ENCODE measurements around the gene VTI1A. TPM values are rescaled to one million over a fixed set of nuclear protein-coding genes. Genes with fewer than 3 reads are reported as not detected.
A peak's percentile ranks its signal among the peaks of the same experiment; 100 is the strongest.

The VTI1A gene
- polyA plus RNA-seq, 2 of the 4 experiments (the other 2 are of a cell fraction): 17.0 to 25.3 TPM

DNA sequence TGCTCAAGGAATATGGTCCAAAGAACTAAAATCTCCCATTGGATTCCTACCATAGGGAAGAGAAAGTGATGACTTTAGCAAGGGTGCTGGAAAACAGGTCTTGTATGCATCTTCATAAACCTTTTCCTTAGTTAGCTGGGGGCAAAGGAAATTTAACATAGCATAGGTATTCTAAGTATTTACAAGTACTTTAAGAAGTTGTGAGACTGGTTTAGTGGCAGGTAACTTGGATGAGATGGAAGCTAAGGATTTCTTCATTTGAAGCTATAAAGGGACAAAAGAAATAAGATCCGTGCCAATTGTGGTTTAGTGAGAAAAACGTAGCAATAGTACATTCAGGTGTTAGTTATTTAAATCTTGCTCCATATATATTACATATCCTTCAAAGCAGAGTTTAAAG lies 319.6 kb downstream of the VTI1A start:
- ChIA-PET CTCF (interaction anchor here (1.1 kb wide), 1 partner anchor 618 kb away, joined by 4 read pairs; no protein-coding TSS in a partner anchor), POLR2A (no interaction called here)
- Histone ChIP-seq H3K27ac (no peak overlapping the region), H3K4me3 (no peak overlapping the region), H3K4me2 (no peak overlapping the region), H3K4me1 (no peaks in the 10 kb centered on the region), H3K9me3 (no peaks in the 10 kb centered on the region)
- WGBS (ENCODE audit: missing lambda C conversion rate): 80% methylated on average over 2 of the region's 2 CpGs
- ATAC-seq (no peak), FAIRE-seq (no peak), DNase-seq (ENCODE audit: low read depth in 1 of 2, low spot score in 1 of 2) (no peak)
- TF ChIP-seq, protein P1, sequence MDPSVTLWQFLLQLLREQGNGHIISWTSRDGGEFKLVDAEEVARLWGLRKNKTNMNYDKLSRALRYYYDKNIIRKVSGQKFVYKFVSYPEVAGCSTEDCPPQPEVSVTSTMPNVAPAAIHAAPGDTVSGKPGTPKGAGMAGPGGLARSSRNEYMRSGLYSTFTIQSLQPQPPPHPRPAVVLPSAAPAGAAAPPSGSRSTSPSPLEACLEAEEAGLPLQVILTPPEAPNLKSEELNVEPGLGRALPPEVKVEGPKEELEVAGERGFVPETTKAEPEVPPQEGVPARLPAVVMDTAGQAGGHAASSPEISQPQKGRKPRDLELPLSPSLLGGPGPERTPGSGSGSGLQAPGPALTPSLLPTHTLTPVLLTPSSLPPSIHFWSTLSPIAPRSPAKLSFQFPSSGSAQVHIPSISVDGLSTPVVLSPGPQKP (IDR thresholded peaks at IDR 0.05; ENCODE audit: low read depth, low read length): no peak
- TF ChIP-seq EP300 (IDR thresholded peaks at IDR 0.05): no peak

DNA sequence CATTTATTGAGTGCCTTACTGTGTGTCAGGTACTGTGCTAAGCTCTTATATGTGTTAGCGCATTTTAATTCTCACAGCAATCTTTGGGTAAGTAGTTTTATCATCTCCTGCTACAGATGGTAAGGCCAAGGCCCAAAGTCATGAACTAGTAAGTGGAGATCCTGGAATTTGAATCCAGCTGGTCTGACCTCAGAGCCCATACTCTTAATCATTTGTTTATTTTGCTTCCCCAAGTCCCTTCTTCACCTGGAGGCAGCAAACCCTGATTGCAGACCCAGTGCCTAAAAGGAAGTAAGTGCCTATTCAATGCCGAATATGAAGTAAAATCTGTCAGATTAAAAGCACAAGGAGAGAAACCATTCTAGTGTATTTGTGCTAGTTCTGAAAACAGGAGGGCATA lies 320.1 kb downstream of the VTI1A start:
- H3K9me3 ChIP-seq: no peaks in the 10 kb centered on the region
- no peak overlapping the region for H3K4me2 ChIP-seq
- WGBS (ENCODE audit: missing lambda C conversion rate): 91% methylated on average over 2 of the region's 2 CpGs
- CTCF ChIA-PET: no interaction called here
- no peak overlapping the region for H3K4me3 ChIP-seq
- H3K4me1 ChIP-seq: no peaks in the 10 kb centered on the region
- no peak overlapping the region for H3K27ac ChIP-seq
- POLR2A ChIA-PET: no interaction called here
- peak; percentile 46 for FAIRE-seq
- no peak for DNase-seq (ENCODE audit: low read depth in 1 of 2, low spot score in 1 of 2)
- ATAC-seq: no peak
- TF ChIP-seq, protein P2, sequence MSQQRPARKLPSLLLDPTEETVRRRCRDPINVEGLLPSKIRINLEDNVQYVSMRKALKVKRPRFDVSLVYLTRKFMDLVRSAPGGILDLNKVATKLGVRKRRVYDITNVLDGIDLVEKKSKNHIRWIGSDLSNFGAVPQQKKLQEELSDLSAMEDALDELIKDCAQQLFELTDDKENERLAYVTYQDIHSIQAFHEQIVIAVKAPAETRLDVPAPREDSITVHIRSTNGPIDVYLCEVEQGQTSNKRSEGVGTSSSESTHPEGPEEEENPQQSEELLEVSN (IDR thresholded peaks at IDR 0.05; ENCODE audit: borderline replicate concordance, low read depth): no peak
- no peak for TF ChIP-seq ZNF302 (CRISPR knock-in tag; IDR thresholded peaks at IDR 0.05)
- no peak for TF ChIP-seq CBX2 (IDR thresholded peaks at IDR 0.05; ENCODE audit: borderline replicate concordance, low read depth)
- TF ChIP-seq, protein P3, sequence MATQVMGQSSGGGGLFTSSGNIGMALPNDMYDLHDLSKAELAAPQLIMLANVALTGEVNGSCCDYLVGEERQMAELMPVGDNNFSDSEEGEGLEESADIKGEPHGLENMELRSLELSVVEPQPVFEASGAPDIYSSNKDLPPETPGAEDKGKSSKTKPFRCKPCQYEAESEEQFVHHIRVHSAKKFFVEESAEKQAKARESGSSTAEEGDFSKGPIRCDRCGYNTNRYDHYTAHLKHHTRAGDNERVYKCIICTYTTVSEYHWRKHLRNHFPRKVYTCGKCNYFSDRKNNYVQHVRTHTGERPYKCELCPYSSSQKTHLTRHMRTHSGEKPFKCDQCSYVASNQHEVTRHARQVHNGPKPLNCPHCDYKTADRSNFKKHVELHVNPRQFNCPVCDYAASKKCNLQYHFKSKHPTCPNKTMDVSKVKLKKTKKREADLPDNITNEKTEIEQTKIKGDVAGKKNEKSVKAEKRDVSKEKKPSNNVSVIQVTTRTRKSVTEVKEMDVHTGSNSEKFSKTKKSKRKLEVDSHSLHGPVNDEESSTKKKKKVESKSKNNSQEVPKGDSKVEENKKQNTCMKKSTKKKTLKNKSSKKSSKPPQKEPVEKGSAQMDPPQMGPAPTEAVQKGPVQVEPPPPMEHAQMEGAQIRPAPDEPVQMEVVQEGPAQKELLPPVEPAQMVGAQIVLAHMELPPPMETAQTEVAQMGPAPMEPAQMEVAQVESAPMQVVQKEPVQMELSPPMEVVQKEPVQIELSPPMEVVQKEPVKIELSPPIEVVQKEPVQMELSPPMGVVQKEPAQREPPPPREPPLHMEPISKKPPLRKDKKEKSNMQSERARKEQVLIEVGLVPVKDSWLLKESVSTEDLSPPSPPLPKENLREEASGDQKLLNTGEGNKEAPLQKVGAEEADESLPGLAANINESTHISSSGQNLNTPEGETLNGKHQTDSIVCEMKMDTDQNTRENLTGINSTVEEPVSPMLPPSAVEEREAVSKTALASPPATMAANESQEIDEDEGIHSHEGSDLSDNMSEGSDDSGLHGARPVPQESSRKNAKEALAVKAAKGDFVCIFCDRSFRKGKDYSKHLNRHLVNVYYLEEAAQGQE (IDR thresholded peaks at IDR 0.05): no peak
- no peak for TF ChIP-seq TP53 (CRISPR knock-in tag; IDR thresholded peaks at IDR 0.05)
- TF ChIP-seq MAZ (IDR thresholded peaks at IDR 0.05; ENCODE audit: borderline replicate concordance, low read depth, low read length): no peak
- TF ChIP-seq, protein P4, sequence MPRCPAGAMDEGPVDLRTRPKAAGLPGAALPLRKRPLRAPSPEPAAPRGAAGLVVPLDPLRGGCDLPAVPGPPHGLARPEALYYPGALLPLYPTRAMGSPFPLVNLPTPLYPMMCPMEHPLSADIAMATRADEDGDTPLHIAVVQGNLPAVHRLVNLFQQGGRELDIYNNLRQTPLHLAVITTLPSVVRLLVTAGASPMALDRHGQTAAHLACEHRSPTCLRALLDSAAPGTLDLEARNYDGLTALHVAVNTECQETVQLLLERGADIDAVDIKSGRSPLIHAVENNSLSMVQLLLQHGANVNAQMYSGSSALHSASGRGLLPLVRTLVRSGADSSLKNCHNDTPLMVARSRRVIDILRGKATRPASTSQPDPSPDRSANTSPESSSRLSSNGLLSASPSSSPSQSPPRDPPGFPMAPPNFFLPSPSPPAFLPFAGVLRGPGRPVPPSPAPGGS (IDR thresholded peaks at IDR 0.05): no peak

DNA sequence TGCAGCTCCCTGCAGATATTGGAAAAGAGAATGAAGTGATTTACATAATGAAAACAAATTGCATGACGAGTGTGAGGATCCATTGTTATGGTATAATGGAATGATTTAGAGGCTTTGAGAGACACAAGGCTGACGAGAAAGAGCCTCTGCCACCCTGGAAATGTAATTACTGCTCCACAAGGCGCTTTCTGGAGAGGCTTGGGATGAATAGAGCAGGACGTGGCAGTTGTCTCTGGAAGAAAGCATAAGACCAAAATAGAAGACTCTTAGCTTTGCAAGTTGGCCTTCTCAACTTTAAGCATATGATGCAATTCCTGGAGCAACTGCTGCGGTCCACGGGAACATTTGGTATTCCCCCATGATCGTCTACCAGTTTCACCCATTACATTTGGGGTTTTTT lies 321.1 kb downstream of the VTI1A start:
- CTCF ChIA-PET: interaction anchor here (0.7 kb wide), 1 partner anchor 46 kb away, joined by 3 read pairs; no protein-coding TSS in a partner anchor
- no peaks in the 10 kb centered on the region for H3K9me3 ChIP-seq
- no peak overlapping the region for H3K4me3 ChIP-seq
- H3K4me2 ChIP-seq: no peak overlapping the region
- TF ChIP-seq NR3C1 (IDR thresholded peaks at IDR 0.05): no peak
- no peak for TF ChIP-seq ESRRA (IDR thresholded peaks at IDR 0.05; ENCODE audit: borderline replicate concordance, low read length)
- TF ChIP-seq HOXA7 (CRISPR knock-in tag; IDR thresholded peaks at IDR 0.05): no peak
- TF ChIP-seq, protein P4 (IDR thresholded peaks at IDR 0.05): no peak
- no peak for TF ChIP-seq EP300 (IDR thresholded peaks at IDR 0.05)
- no peak for TF ChIP-seq HEYL (CRISPR knock-in tag; IDR thresholded peaks at IDR 0.05)
- 88% methylated on average over 7 of the region's 7 CpGs for WGBS (ENCODE audit: missing lambda C conversion rate)
- FAIRE-seq: no peak
- no peak for DNase-seq (ENCODE audit: low read depth in 1 of 2, low spot score in 1 of 2)
- POLR2A ChIA-PET: no interaction called here
- no peak for ATAC-seq
- no peaks in the 10 kb centered on the region for H3K4me1 ChIP-seq
- no peak overlapping the region for H3K27ac ChIP-seq

Measured in A549 (cell line).